Measurements from ENCODE around the gene CDC42SE2.
"Not testable (repeated sequence)": the region's sequence is repeated elsewhere in the genome, so short reads cannot be mapped to it uniquely, and the experiment has no call there.

Gene CDC42SE2

GRCh38 chr5:131268758-131269370, 5.0 kb downstream of the CDC42SE2 start:
- DNase-seq (ENCODE audit: low read depth) = no peak
- TF ChIP-seq MYC (IDR thresholded peaks at IDR 0.05; ENCODE audit: low read depth, low read length) = no peak
- TF ChIP-seq MAX (IDR thresholded peaks at IDR 0.05; ENCODE audit: low read depth, low read length) = no peak
- no peak for TF ChIP-seq POLR2A (IDR thresholded peaks at IDR 0.05; ENCODE audit: extremely low read depth, insufficient read length)
- TF ChIP-seq CTCF (IDR thresholded peaks at IDR 0.05; ENCODE audit: low read depth, low read length) = no peak
- H3K4me3 ChIP-seq (ENCODE audit: low read depth, low read length) = no peak overlapping the region

GRCh38 chr5:131270809-131271208, 7.0 kb downstream of the CDC42SE2 start:
- TF ChIP-seq POLR2A (IDR thresholded peaks at IDR 0.05; ENCODE audit: extremely low read depth, insufficient read length) (no peak), MAX (IDR thresholded peaks at IDR 0.05; ENCODE audit: low read depth, low read length) (no peak), MYC (IDR thresholded peaks at IDR 0.05; ENCODE audit: low read depth, low read length) (no peak), CTCF (IDR thresholded peaks at IDR 0.05; ENCODE audit: low read depth, low read length) (no peak)
- no peak overlapping the region for H3K4me3 ChIP-seq (ENCODE audit: low read depth, low read length)
- no peak for DNase-seq (ENCODE audit: low read depth)

- H3K4me3 ChIP-seq (ENCODE audit: low read depth, low read length); DNase-seq (ENCODE audit: low read depth): not testable (repeated sequence)
These were observed 8.0 kb downstream of the CDC42SE2 start for GRCh38 chr5:131271888-131272287.

GRCh38 chr5:131272307-131272706, 8.5 kb downstream of the CDC42SE2 start:
- H3K4me3 ChIP-seq (ENCODE audit: low read depth, low read length) = no peak overlapping the region
- TF ChIP-seq MAX (IDR thresholded peaks at IDR 0.05; ENCODE audit: low read depth, low read length) (no peak), POLR2A (IDR thresholded peaks at IDR 0.05; ENCODE audit: extremely low read depth, insufficient read length) (no peak), MYC (IDR thresholded peaks at IDR 0.05; ENCODE audit: low read depth, low read length) (no peak)
- DNase-seq (ENCODE audit: low read depth) = no peak

GRCh38 chr5:131272724-131273123, 8.9 kb downstream of the CDC42SE2 start:
- no peak overlapping the region for H3K4me3 ChIP-seq (ENCODE audit: low read depth, low read length)
- no peak for TF ChIP-seq CTCF (IDR thresholded peaks at IDR 0.05; ENCODE audit: low read depth, low read length)
- TF ChIP-seq MAX (IDR thresholded peaks at IDR 0.05; ENCODE audit: low read depth, low read length) = no peak
- no peak for TF ChIP-seq MYC (IDR thresholded peaks at IDR 0.05; ENCODE audit: low read depth, low read length)
- no peak for TF ChIP-seq POLR2A (IDR thresholded peaks at IDR 0.05; ENCODE audit: extremely low read depth, insufficient read length)
- no peak for DNase-seq (ENCODE audit: low read depth)

GRCh38 chr5:131274326-131275063, 10.6 kb downstream of the CDC42SE2 start:
- H3K4me3 ChIP-seq (ENCODE audit: low read depth, low read length) = no peak overlapping the region
- no peak for DNase-seq (ENCODE audit: low read depth)

More at GRCh38 chr5:131274326-131275063, 10.6 kb downstream of the CDC42SE2 start:
- TF ChIP-seq MYC (IDR thresholded peaks at IDR 0.05; ENCODE audit: low read depth, low read length) = no peak
- TF ChIP-seq POLR2A (IDR thresholded peaks at IDR 0.05; ENCODE audit: extremely low read depth, insufficient read length) = no peak
- no peak for TF ChIP-seq MAX (IDR thresholded peaks at IDR 0.05; ENCODE audit: low read depth, low read length)
- no peak for TF ChIP-seq CTCF (IDR thresholded peaks at IDR 0.05; ENCODE audit: low read depth, low read length)

Data from NB4 (cell line).